Ectodermal cell (in vitro differentiated cells): ENCODE measurements around the gene SF3B4.
A peak's percentile ranks its signal among the peaks of the same experiment; 100 is the strongest.

ENCODE experiments used
- H3K27ac ChIP-seq: 2 replicates; pipeline ENCODE4 v1.7.0; 2013; ENCODE audit warnings: mild to moderate bottlenecking, low read depth, low read length; ENCODE audit not compliant: insufficient read depth, poor library complexity, severe bottlenecking
- H3K27me3 ChIP-seq: 2 replicates; pipeline ENCODE4 v1.7.0; 2013; ENCODE audit warnings: mild to moderate bottlenecking, low read length; ENCODE audit not compliant: insufficient read depth, control insufficient read depth, poor library complexity, severe bottlenecking
- H3K36me3 ChIP-seq: one replicate; pipeline ENCODE4 v1.7.0; 2013; ENCODE audit warnings: low read length; ENCODE audit not compliant: control insufficient read depth, insufficient read depth
- H3K4me1 ChIP-seq: one replicate; pipeline ENCODE4 v1.7.0; 2013; ENCODE audit warnings: low read length; ENCODE audit not compliant: control insufficient read depth, insufficient read depth
- H3K4me3 ChIP-seq: 2 replicates; pipeline ENCODE4 v1.7.0; 2013; ENCODE audit warnings: low read depth, low read length, control low read depth; ENCODE audit not compliant: insufficient read depth
- H3K9me3 ChIP-seq: 2 replicates; pipeline ENCODE4 v1.7.0; 2013; ENCODE audit warnings: mild to moderate bottlenecking, low read length, moderate library complexity; ENCODE audit not compliant: control insufficient read depth
- WGBS, 2 experiments: methylation state at CpG; one replicate each; pipeline ENCODE4 v1.1.7; 2013; ENCODE audit warnings: missing lambda C conversion rate in 2 of 2; 5-methylcytosine and 5-hydroxymethylcytosine counted together

The SF3B4 gene

DNA sequence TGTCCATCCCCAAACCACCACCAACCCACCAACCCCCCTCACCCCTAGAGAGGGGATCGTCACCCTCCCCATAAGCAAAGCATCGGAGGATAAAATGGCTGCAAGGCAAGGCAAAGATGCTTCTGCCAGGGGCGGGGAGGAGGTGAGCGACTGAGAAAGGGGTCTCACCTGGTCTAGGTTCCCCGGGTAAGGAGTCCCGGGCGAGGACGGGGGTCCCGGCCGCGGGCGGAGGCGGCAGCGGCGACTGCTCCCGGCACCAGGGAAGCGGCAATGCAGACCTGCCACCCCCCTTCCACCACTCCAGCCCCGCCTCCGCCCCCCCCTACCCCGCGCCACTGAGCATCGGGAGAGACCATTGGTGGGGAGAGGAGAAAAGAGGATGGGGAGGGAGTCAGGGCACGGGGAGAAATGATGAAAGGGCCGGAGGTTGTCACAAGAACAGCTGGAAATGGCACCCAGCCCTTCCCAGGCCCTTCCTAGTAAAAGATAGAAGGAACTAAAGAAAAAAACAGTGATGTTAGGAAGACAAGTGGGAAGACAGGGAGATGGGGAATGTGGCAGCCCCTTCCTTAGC, 9.9 kb downstream of the SF3B4 start, which contains the start of gene SV2A:
TSS of gene SV2A (minus strand) at position 274 of the 574 bp plus-strand sequence. CDS start 4,004 bp downstream, outside the sequence.
- Histone ChIP-seq H3K4me3 (peak within 1 kb of the TSS; percentile 59), H3K36me3 (peaks cover 4% of the 10 kb centered on the region), H3K9me3 (no peaks in the 10 kb centered on the region), H3K27ac (no peak within 1 kb of the TSS), H3K27me3 (no peaks in the 10 kb centered on the region), H3K4me1 (peaks cover 20% of the 10 kb centered on the region)
- 1% methylated on average over 18 to 24 of the region's 24 CpGs for WGBS, 2 experiments

DNA sequence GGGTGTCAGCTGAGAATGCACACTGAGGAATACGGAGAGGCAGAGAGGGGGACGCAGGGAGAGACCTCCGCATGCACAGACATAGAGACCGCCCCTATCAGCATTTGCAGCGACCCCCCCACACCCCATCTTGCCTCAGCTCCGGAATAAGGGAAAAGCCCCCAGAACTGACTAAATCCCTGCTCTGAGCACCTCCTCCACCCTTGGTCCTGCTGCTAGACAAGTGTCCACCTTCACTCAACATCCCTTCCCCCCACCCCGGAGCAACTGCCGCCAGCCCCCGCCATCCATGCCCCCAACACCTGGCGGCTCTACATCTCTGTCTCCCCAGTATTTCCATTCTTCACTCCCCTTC, 10.7 kb downstream of the SF3B4 start:
- H3K27me3 ChIP-seq = no peaks in the 10 kb centered on the region
- H3K4me3 ChIP-seq = peak overlapping the region; percentile 59
- H3K27ac ChIP-seq = no peak overlapping the region
- H3K9me3 ChIP-seq = no peaks in the 10 kb centered on the region
- peaks cover 20% of the 10 kb centered on the region for H3K4me1 ChIP-seq
- H3K36me3 ChIP-seq = no peaks in the 10 kb centered on the region
- WGBS, 2 experiments = 2 to 3% methylated on average over 10 of the region's 10 CpGs

DNA sequence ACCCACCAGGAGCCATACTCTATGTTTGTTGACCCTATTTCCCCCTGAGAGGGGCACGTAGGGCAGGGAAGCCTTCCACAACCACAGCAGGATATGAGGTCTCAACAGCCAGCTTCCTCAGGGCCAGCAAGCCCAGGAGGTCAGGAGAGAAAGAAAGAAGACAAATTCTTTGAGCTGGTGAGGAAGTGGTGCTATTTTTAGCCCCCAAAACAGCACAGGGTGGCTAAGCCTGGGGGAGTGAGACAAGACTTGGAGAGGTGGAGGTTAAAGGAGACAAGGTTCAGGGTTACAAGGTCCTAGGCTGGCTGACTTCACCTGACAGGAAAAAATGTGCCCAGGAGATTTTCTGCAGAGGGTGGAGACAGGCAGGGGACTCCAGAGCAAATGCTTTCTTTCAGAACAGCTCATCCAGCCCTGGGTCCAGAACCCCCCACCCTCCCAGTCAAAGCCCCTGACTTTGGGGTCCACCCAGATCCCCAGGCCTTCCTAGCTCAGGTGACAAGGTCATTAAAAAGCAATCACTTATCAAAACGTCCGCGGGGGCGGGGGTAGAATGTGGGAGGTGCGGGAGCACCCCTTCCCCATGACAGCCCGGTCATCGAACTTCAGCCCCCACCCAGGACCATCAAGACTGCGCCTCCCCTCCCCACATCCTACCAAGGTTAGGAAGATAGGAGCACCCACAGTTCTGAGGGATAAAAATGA, 11.3 kb downstream of the SF3B4 start:
- Histone ChIP-seq H3K4me1 (peaks cover 20% of the 10 kb centered on the region), H3K9me3 (no peaks in the 10 kb centered on the region), H3K27ac (peak overlapping the region; percentile 74), H3K4me3 (peak overlapping the region; percentile 59), H3K36me3 (no peaks in the 10 kb centered on the region), H3K27me3 (no peaks in the 10 kb centered on the region)
- 4 to 15% methylated on average over 5 to 9 of the region's 9 CpGs for WGBS, 2 experiments

DNA sequence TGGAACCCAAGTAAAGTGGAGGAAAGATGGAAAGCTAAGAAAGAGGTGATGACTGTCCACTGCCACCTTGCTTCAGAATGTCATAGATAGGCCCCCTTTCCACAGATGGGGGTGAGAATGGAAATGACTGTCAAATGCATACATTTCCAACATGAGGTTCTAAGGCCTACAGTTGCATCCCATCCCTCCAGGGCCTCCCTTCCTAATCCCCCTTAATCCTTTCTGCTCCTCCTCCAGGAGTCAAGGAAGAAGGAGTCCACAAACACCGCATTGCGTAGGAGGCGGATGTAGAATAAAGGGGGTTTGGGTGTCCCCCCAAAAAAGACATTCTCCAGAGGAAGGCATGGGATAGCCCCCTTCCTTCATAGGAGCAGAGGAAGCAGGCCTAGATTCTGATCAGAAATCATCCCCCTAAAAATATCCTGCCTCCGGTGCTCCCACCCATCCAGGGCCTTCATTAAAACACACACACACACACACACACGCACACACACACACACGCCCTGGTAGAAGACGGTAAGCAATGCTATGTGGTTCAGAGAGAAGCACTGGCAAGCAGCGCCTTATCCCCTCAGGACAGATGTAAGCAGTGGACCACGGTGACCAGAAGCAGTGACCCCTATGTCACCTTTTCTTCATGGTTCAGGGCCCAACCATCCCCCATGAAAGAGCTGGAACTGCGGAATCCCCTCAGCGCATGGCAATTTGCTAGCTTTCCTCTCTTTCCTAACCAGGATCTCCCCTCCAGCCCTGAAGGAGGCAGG, 12.0 kb downstream of the SF3B4 start:
- H3K9me3 ChIP-seq = no peaks in the 10 kb centered on the region
- H3K4me3 ChIP-seq = peak overlapping the region; percentile 59
- 68 to 76% methylated on average over 9 to 11 of the region's 11 CpGs for WGBS, 2 experiments
- H3K27ac ChIP-seq = peak overlapping the region; percentile 74
- H3K27me3 ChIP-seq = no peaks in the 10 kb centered on the region
- H3K36me3 ChIP-seq = peaks cover 7% of the 10 kb centered on the region
- peaks cover 20% of the 10 kb centered on the region for H3K4me1 ChIP-seq

DNA sequence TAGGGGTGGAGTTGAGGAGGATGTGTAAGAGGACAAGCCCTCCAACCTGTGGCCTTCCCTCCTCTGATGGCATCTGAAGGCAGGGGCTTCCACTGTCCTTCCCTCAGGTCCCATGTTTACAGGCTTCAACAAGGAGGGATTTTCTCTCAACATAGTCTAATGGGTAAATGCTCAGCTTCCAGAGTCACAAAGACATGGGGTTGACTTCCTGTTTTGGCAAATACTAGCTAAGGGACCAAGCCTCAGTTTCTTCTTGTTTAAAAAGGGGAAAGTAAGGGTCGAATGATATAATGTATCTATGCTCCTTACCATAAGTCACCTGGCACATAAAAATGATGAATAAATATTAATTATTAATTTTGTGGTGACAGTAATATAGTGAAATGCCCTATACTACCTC, 13.1 kb downstream of the SF3B4 start:
- no peaks in the 10 kb centered on the region for H3K27me3 ChIP-seq
- H3K9me3 ChIP-seq = no peaks in the 10 kb centered on the region
- H3K4me1 ChIP-seq = peaks cover 20% of the 10 kb centered on the region
- H3K4me3 ChIP-seq = no peak overlapping the region
- 80% methylated on average over 1 of the region's 1 CpG; no CpG with 5 or more reads in 1 of the 2 experiments for WGBS, 2 experiments
- H3K36me3 ChIP-seq = peaks cover 9% of the 10 kb centered on the region
- H3K27ac ChIP-seq = no peak overlapping the region

DNA sequence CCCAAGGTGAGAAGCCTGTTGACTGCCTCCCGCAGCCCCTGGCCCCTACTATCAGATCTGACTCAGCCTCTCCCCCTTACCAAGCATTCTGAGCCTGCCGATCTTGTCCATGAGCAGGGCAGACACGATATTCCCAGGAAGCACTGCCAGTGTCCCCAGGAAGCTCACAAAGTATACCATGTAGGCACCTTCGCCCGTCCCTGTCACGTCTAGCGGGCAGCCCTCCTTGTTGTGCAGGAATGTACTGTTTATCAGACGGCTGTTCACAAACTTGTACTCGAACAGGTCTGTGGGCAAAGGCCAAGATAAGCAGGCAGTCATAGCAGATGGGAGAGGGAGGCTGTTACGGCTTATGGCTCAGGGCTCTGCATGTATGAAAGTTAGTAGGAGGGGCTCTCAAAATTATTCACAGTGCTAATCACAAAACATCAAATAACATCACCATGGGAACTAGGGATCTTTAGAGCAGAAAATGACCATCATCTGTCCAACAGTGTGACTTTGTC, 21.0 kb downstream of the SF3B4 start:
- no peaks in the 10 kb centered on the region for H3K9me3 ChIP-seq
- no peaks in the 10 kb centered on the region for H3K27me3 ChIP-seq
- 94 to 95% methylated on average over 9 to 10 of the region's 10 CpGs for WGBS, 2 experiments
- H3K27ac ChIP-seq = no peak overlapping the region
- H3K36me3 ChIP-seq = peaks cover 12% of the 10 kb centered on the region
- H3K4me1 ChIP-seq = no peaks in the 10 kb centered on the region
- H3K4me3 ChIP-seq = no peak overlapping the region

DNA sequence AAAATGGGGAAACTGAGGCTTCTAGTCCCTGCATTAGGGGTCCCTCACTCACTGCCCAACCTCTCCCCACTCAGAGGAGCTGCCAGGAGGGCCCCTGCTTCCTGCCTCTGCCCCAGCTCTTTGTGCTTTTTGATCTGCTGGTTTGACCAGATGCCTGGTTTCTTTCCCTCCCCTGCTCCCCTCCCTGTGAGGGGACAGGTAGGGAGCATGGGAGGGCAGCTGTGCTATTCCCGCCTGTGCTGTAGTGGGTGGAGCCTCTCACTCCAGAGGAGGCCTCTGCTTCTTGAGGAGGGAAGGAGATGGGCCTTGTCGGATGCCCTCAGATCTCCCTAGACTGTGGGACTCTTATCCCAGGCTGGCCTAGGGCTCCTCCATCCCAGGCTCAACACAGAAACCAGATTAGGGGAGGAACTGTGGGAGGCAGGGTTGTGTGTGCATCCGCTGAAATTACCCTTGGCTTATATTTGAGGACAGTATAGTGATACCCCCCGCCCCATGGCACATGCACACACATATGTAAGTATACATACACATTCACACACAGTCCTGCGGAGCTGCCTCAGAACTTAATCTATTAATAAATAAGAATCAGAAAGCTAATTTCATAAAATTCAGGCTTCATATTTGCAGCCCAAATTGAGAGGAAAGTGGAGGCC, 23.6 kb downstream of the SF3B4 start:
- no peaks in the 10 kb centered on the region for H3K4me1 ChIP-seq
- peaks cover under 1% of the 10 kb centered on the region for H3K36me3 ChIP-seq
- 72 to 82% methylated on average over 2 to 5 of the region's 5 CpGs for WGBS, 2 experiments
- H3K4me3 ChIP-seq = no peak overlapping the region
- H3K27ac ChIP-seq = no peak overlapping the region
- H3K27me3 ChIP-seq = no peaks in the 10 kb centered on the region
- no peaks in the 10 kb centered on the region for H3K9me3 ChIP-seq

DNA sequence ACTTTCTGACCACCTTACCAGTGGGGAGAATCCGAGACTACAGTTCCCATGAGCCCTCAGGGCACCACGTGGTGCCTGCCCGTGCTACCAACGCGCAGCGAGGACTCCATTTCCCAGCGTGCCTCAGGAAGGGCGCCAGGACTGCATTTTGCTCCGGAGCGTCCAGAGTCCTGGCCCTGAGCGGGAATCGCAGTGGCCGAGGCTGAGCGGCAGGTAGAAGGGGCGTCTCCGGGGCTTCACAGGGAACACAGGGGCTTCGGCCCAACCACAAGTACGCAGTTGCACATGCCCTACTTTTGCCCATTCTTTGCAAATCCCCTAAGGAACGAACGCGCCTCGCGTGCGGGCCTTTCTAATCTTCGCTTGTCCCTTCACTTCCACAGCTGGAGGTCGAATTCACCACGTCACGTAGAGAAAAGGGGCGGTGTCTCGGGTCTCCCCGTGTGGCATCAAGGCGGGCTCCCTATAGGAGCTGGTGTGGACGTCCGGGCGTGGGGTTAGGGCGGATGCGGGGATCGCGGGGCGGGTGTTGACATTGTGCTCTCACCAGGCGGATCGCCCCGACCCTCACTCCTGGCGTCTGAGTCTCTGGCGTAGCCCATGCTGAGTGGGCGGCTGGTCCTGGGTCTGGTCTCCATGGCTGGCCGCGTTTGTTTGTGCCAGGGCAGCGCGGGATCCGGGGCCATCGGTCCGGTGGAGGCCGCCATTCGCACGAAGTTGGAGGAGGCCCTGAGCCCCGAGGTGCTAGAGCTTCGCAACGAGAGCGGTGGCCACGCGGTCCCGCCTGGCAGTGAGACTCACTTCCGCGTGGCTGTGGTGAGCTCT, 27.9 kb downstream of the SF3B4 start, which contains the start of gene BOLA1:
TSS of gene BOLA1 (plus strand) at position 109 of the 825 bp plus-strand sequence. CDS start at position 601, 492 bp downstream.
- H3K4me1 ChIP-seq = no peaks in the 10 kb centered on the region
- no peaks in the 10 kb centered on the region for H3K9me3 ChIP-seq
- H3K36me3 ChIP-seq = no peaks in the 10 kb centered on the region
- H3K4me3 ChIP-seq = peak within 1 kb of the TSS; percentile 46
- H3K27ac ChIP-seq = no peak within 1 kb of the TSS
- 65 to 69% methylated on average over 65 of the region's 65 CpGs for WGBS, 2 experiments
- no peaks in the 10 kb centered on the region for H3K27me3 ChIP-seq

DNA sequence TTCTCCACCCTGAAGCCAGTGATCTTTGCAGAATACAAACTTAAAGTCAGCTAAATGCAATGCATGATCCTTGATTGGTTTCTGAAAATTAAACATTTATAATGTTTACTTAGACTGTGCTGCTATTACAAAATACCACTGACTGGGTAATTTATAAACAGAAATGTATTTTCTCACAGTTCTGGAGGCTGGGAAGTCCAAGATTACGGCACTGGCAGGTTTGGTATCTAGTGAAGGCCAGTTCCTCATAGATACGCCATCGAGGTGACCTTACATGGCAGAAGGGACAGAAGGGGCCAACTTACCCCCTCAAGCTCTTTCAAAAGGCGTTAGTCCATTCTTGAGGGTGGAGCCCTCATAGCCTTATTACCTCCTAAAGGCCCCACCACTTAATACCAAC, 31.0 kb downstream of the SF3B4 start:
- no peak overlapping the region for H3K4me3 ChIP-seq
- 90 to 93% methylated on average over 4 of the region's 4 CpGs for WGBS, 2 experiments
- H3K27me3 ChIP-seq = no peaks in the 10 kb centered on the region
- no peaks in the 10 kb centered on the region for H3K4me1 ChIP-seq
- H3K27ac ChIP-seq = no peak overlapping the region
- no peaks in the 10 kb centered on the region for H3K9me3 ChIP-seq
- H3K36me3 ChIP-seq = no peaks in the 10 kb centered on the region
